Mesenchymal stem cell (in vitro differentiated cells and primary cell): ENCODE measurements around the gene POLR1C.
"Not testable (repeated sequence)": the region's sequence is repeated elsewhere in the genome, so short reads cannot be mapped to it uniquely, and the experiment has no call there.

Experiments
- DNase-seq: peaks from one replicate; pipeline ENCODE4 v3.0.0-alpha.2; 2013
- H2AFZ ChIP-seq: one replicate; pipeline ENCODE4 v1.6.1; 2013; ENCODE audit warnings: low read depth, mild to moderate bottlenecking, control low read depth, inconsistent platforms, low read length, moderate library complexity
- H2AK5ac ChIP-seq: 2 replicates; pipeline ENCODE4 v1.6.1; 2013; ENCODE audit warnings: low read length, moderate library complexity, mild to moderate bottlenecking, inconsistent platforms; ENCODE audit not compliant: severe bottlenecking
- H2BK120ac ChIP-seq: one replicate; pipeline ENCODE4 v1.6.1; 2013; ENCODE audit warnings: low read depth, mild to moderate bottlenecking, inconsistent platforms, low read length, moderate library complexity
- H2BK12ac ChIP-seq, 2 experiments: one replicate each; pipeline ENCODE4 v1.6.1; 2013; ENCODE audit warnings: inconsistent platforms in 2 of 2, low read length in 2 of 2, mild to moderate bottlenecking in 2 of 2, moderate library complexity in 2 of 2, control low read depth in 1 of 2
- H2BK15ac ChIP-seq: one replicate; pipeline ENCODE4 v1.6.1; 2013; ENCODE audit warnings: mild to moderate bottlenecking, low read depth, inconsistent platforms; ENCODE audit not compliant: poor library complexity, severe bottlenecking
- H2BK5ac ChIP-seq: 2 replicates; pipeline ENCODE4 v1.6.1; 2013; ENCODE audit warnings: low read depth, mild to moderate bottlenecking, low read length, control low read depth, inconsistent platforms; ENCODE audit not compliant: poor library complexity, severe bottlenecking
- H3K14ac ChIP-seq, 2 experiments: one replicate each; pipeline ENCODE4 v1.6.1; 2013; ENCODE audit warnings: inconsistent platforms in 2 of 2, low read length in 2 of 2, control low read depth in 1 of 2, mild to moderate bottlenecking in 1 of 2, moderate library complexity in 1 of 2
- H3K18ac ChIP-seq, 2 experiments: one replicate each; pipeline ENCODE4 v1.6.1; 2013; ENCODE audit warnings: inconsistent platforms in 2 of 2, low read length in 2 of 2, control low read depth in 1 of 2, low read depth in 1 of 2, mild to moderate bottlenecking in 1 of 2
- H3K23ac ChIP-seq, 2 experiments: one replicate each; pipeline ENCODE4 v1.6.1; 2013; ENCODE audit warnings: inconsistent platforms in 2 of 2, low read length in 2 of 2, mild to moderate bottlenecking in 2 of 2, moderate library complexity in 2 of 2, control low read depth in 1 of 2
- H3K27ac ChIP-seq: 2 replicates; pipeline ENCODE4 v1.5.1; 2013; ENCODE audit warnings: mild to moderate bottlenecking, moderate library complexity, low read length, control low read depth, inconsistent platforms; ENCODE audit not compliant: poor library complexity, severe bottlenecking
- H3K27me3 ChIP-seq, 2 experiments: 2 replicates each; pipeline versions ENCODE4 v1.6.1 to v1.7.0; 2013; ENCODE audit warnings: low read length in 2 of 2, mild to moderate bottlenecking in 2 of 2, moderate library complexity in 2 of 2, control low read depth in 1 of 2, inconsistent platforms in 1 of 2; ENCODE audit not compliant: control insufficient read depth in 1 of 2, insufficient read depth in 1 of 2
- H3K36me3 ChIP-seq, 2 experiments: 2 replicates each; pipeline versions ENCODE4 v1.6.1 to v1.7.0; 2013; ENCODE audit warnings: low read length in 2 of 2, control low read depth in 1 of 2, inconsistent platforms in 1 of 2, low read depth in 1 of 2, mild to moderate bottlenecking in 1 of 2; ENCODE audit not compliant: insufficient read depth in 2 of 2, control insufficient read depth in 1 of 2
- H3K4ac ChIP-seq, 2 experiments: one replicate each; pipeline ENCODE4 v1.6.1; 2013; ENCODE audit warnings: inconsistent platforms in 2 of 2, low read length in 2 of 2, mild to moderate bottlenecking in 2 of 2, moderate library complexity in 2 of 2, control low read depth in 1 of 2, low read depth in 1 of 2
- H3K4me1 ChIP-seq: 2 replicates; pipeline ENCODE4 v1.6.1; 2013; ENCODE audit warnings: low read depth, low read length, control low read depth; ENCODE audit not compliant: control insufficient read depth, insufficient read depth
- H3K4me2 ChIP-seq: 2 replicates; pipeline ENCODE4 v1.6.1; 2013; ENCODE audit warnings: low read length, mild to moderate bottlenecking, inconsistent platforms; ENCODE audit not compliant: poor library complexity, severe bottlenecking
- H3K4me3 ChIP-seq, 2 experiments: 2 replicates each; pipeline versions ENCODE4 v1.5.1 to v1.7.0; 2013; ENCODE audit warnings: low read length in 2 of 2, mild to moderate bottlenecking in 2 of 2, control low read depth in 1 of 2, low read depth in 1 of 2; ENCODE audit not compliant: insufficient read depth in 1 of 2
- H3K79me1 ChIP-seq: replicated peaks from 2 replicates; pipeline ENCODE4 v1.6.1; 2013; ENCODE audit warnings: mild to moderate bottlenecking, control low read depth, low read length, inconsistent platforms; ENCODE audit not compliant: poor library complexity, severe bottlenecking
- H3K9ac ChIP-seq: 2 replicates; pipeline ENCODE4 v1.7.0; 2013; ENCODE audit warnings: mild to moderate bottlenecking, low read length, moderate library complexity
- H3K9me3 ChIP-seq: 2 replicates; pipeline ENCODE4 v1.7.0; 2013; ENCODE audit warnings: mild to moderate bottlenecking, low read length; ENCODE audit not compliant: control insufficient read depth
- H4K8ac ChIP-seq: one replicate; pipeline ENCODE4 v1.6.1; 2013; ENCODE audit warnings: inconsistent platforms, mild to moderate bottlenecking, low read length, moderate library complexity
- H4K91ac ChIP-seq: one replicate; pipeline ENCODE4 v1.6.1; 2013; ENCODE audit warnings: mild to moderate bottlenecking, low read length, inconsistent platforms
- WGBS: methylation state at CpG from one replicate; pipeline ENCODE4 v1.1.7; 2013; ENCODE audit warnings: mixed read lengths; 5-methylcytosine and 5-hydroxymethylcytosine counted together

POLR1C gene

GRCh38 chr6:43496370-43497128, 20.3 kb upstream of the POLR1C start:
- H3K4me2 ChIP-seq = peak overlapping the region; percentile 2
- peaks cover 35% of the 10 kb centered on the region for H3K79me1 ChIP-seq
- H2BK120ac ChIP-seq = no peak overlapping the region
- peaks cover 33% of the 10 kb centered on the region for H3K4me1 ChIP-seq
- H3K18ac ChIP-seq = no peak overlapping the region
- WGBS = 51% methylated on average over 13 of the region's 18 CpGs
- H3K4ac ChIP-seq = no peak overlapping the region
- H2BK5ac ChIP-seq = no peak overlapping the region
- no peak overlapping the region for H4K8ac ChIP-seq
- H4K91ac ChIP-seq = no peak overlapping the region
- H3K4me3 ChIP-seq = no peak overlapping the region
- no peaks in the 10 kb centered on the region for H3K9me3 ChIP-seq
- H2AK5ac ChIP-seq = peak overlapping the region; percentile 36
- H2BK12ac ChIP-seq = no peak overlapping the region
- no peak overlapping the region for H2AFZ ChIP-seq
- no peak overlapping the region for H2BK15ac ChIP-seq
- peak; percentile 54 for DNase-seq
- H3K9ac ChIP-seq = no peak overlapping the region
- H3K27ac ChIP-seq = no peak overlapping the region
- no peaks in the 10 kb centered on the region for H3K27me3 ChIP-seq
- H3K36me3 ChIP-seq = peaks cover 42 to 50% of the 10 kb centered on the region in 2 experiments
- H3K14ac ChIP-seq = no peak overlapping the region
- H3K23ac ChIP-seq = no peak overlapping the region

DNA sequence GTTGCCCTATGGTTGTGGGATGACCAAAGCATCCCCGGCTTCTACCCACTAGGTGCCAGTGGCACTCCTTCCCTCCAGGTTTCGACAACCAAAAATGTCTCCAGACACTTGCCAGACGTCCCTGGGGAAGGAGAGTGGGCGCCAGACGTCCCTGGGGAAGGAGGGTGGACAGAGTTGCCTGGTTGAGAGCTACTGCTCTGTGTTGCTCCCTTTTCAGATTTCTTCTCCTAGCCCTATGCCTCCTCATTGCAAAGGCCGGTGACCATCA, 19.8 kb upstream of the POLR1C start:
- H3K4me2 ChIP-seq = no peak overlapping the region
- H3K27ac ChIP-seq = no peak overlapping the region
- H4K91ac ChIP-seq = no peak overlapping the region
- peak overlapping the region; percentile 52 for H2BK15ac ChIP-seq
- no peak overlapping the region for H2BK12ac ChIP-seq
- H3K27me3 ChIP-seq = no peaks in the 10 kb centered on the region
- DNase-seq = no peak
- H4K8ac ChIP-seq = no peak overlapping the region
- WGBS = 82% methylated on average over 5 of the region's 6 CpGs
- H3K14ac ChIP-seq = no peak overlapping the region
- no peak overlapping the region for H3K4ac ChIP-seq
- H3K23ac ChIP-seq = no peak overlapping the region
- H3K18ac ChIP-seq = no peak overlapping the region
- H2BK5ac ChIP-seq = no peak overlapping the region
- peaks cover 31% of the 10 kb centered on the region for H3K79me1 ChIP-seq
- H3K36me3 ChIP-seq = peaks cover 47 to 52% of the 10 kb centered on the region in 2 experiments
- no peak overlapping the region for H2AFZ ChIP-seq
- H2BK120ac ChIP-seq = no peak overlapping the region
- no peaks in the 10 kb centered on the region for H3K9me3 ChIP-seq
- no peak overlapping the region for H3K4me3 ChIP-seq
- H3K4me1 ChIP-seq = peaks cover 33% of the 10 kb centered on the region
- H2AK5ac ChIP-seq = peak overlapping the region; percentile 36
- no peak overlapping the region for H3K9ac ChIP-seq

DNA sequence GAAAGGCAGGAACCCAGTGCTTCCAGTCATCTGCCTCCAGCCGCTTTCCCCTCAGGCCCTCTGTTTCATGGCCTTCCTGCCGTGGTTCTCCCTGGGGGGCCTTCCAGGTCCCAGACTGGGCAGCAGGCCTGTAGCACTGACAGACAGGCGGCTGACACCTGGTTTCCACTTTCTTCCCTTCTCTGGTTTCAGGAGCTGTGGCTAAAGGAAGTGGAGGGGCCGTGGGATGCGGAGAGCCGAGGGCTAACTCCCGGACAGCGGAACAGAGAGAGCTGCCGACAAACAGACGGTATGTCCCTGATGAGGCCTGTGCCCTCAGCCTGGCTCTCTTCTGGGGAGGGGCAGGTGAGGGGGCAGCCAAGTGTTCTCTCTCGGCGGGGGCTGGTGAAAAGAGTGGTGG, 19.2 kb upstream of the POLR1C start:
- Histone ChIP-seq H4K91ac (no peak overlapping the region), H3K27me3 (no peaks in the 10 kb centered on the region), H3K9me3 (no peaks in the 10 kb centered on the region), H4K8ac (no peak overlapping the region), H3K4me3 (no peak overlapping the region), H3K79me1 (peaks cover 29% of the 10 kb centered on the region), H3K4ac (no peak overlapping the region), H2AK5ac (peak overlapping the region; percentile 30), H3K18ac (no peak overlapping the region), H3K36me3 (peaks cover 53% of the 10 kb centered on the region in 2 experiments), H3K23ac (no peak overlapping the region), H2BK12ac (no peak overlapping the region), H3K4me1 (peaks cover 30% of the 10 kb centered on the region), H3K14ac (no peak overlapping the region), H3K9ac (no peak overlapping the region), H2BK120ac (no peak overlapping the region), H2BK15ac (no peak overlapping the region), H3K4me2 (no peak overlapping the region), H2AFZ (no peak overlapping the region), H3K27ac (no peak overlapping the region), H2BK5ac (no peak overlapping the region)
- 95% methylated on average over 12 of the region's 12 CpGs for WGBS
- no peak for DNase-seq

GRCh38 chr6:43498291-43498690, 18.6 kb upstream of the POLR1C start:
- not testable (repeated sequence) for H2BK12ac ChIP-seq

More at GRCh38 chr6:43498291-43498690, 18.6 kb upstream of the POLR1C start:
- peaks cover 30% of the 10 kb centered on the region for H3K4me1 ChIP-seq
- H3K4me3 ChIP-seq, H3K9ac ChIP-seq, H2BK5ac ChIP-seq, H4K8ac ChIP-seq, H3K27ac ChIP-seq, H2AK5ac ChIP-seq, H3K14ac ChIP-seq, H3K4ac ChIP-seq, H2BK120ac ChIP-seq, H2BK15ac ChIP-seq, H3K9me3 ChIP-seq, H3K27me3 ChIP-seq, H2AFZ ChIP-seq, DNase-seq, H4K91ac ChIP-seq, H3K4me2 ChIP-seq, H3K23ac ChIP-seq, H3K18ac ChIP-seq: not testable (repeated sequence)
- peaks cover 28% of the 10 kb centered on the region for H3K79me1 ChIP-seq
- peaks cover 58 to 59% of the 10 kb centered on the region in 2 experiments for H3K36me3 ChIP-seq
- WGBS = 97% methylated on average over 5 of the region's 5 CpGs
